CD4-positive, CD25-positive, alpha-beta regulatory T cell (primary cell): ENCODE measurements around the gene MBD5. TPM values are rescaled to one million over a fixed set of nuclear protein-coding genes. Genes with fewer than 3 reads are reported as not detected.

Experiments
- ATAC-seq, 2 donors: fragments of 150-1000 bp; cut with Tn5 transposase; one replicate each; pipeline ENCODE4 v1.10.0; 2021; ENCODE audit warnings: low read depth in 2 of 2, moderate number of reproducible peaks in 2 of 2, moderate library complexity in 1 of 2
- DNase-seq, 3 donors: peaks; one replicate each; pipeline versions ENCODE4 v3.0.0 to v3.0.0-alpha.2; 2012 to 2022; ENCODE audit warnings: mixed read lengths in 1 of 3
- H3K27ac ChIP-seq: one replicate; pipeline ENCODE4 v1.7.0; 2013; ENCODE audit warnings: mild to moderate bottlenecking, low read length; ENCODE audit not compliant: insufficient read depth, poor library complexity, severe bottlenecking
- H3K27me3 ChIP-seq: one replicate; pipeline ENCODE4 v1.7.0; 2013; ENCODE audit warnings: low read length; ENCODE audit not compliant: control insufficient read depth, insufficient read depth
- H3K36me3 ChIP-seq: one replicate; pipeline ENCODE4 v1.7.0; 2013; ENCODE audit warnings: mild to moderate bottlenecking, low read length, moderate library complexity; ENCODE audit not compliant: control insufficient read depth, insufficient read depth
- H3K4me1 ChIP-seq: 2 replicates; pipeline ENCODE4 v1.7.0; 2013; ENCODE audit warnings: mild to moderate bottlenecking, low read length; ENCODE audit not compliant: insufficient read depth, control insufficient read depth, poor library complexity, severe bottlenecking
- H3K4me3 ChIP-seq: one replicate; pipeline ENCODE4 v1.7.0; 2013; ENCODE audit warnings: low read depth, mild to moderate bottlenecking, low read length, moderate library complexity
- H3K9me3 ChIP-seq, 2 experiments: 1 replicate in 1 of 2; 2 replicates in 1 of 2; pipeline ENCODE4 v1.7.0; 2013; ENCODE audit warnings: low read length in 2 of 2, mild to moderate bottlenecking in 1 of 2, moderate library complexity in 1 of 2; ENCODE audit not compliant: control insufficient read depth in 2 of 2
- H3K27ac Mint-ChIP-seq, 3 donors: one replicate each; pipeline ENCODE4 v1.8.0; 2020 to 2022; ENCODE audit warnings: mild to moderate bottlenecking in 3 of 3, mixed read lengths in 3 of 3, moderate library complexity in 2 of 3
- H3K27me3 Mint-ChIP-seq: one replicate; pipeline ENCODE4 v1.8.0; 2022; ENCODE audit warnings: mild to moderate bottlenecking, mixed read lengths
- H3K36me3 Mint-ChIP-seq: one replicate; pipeline ENCODE4 v1.8.0; 2020; ENCODE audit warnings: mixed read lengths
- H3K4me1 Mint-ChIP-seq, 4 donors: one replicate each; pipeline ENCODE4 v1.8.0; 2020 to 2022; ENCODE audit warnings: mixed read lengths in 4 of 4, mild to moderate bottlenecking in 1 of 4
- H3K4me3 Mint-ChIP-seq, 4 donors: one replicate each; pipeline ENCODE4 v1.8.0; 2020 to 2022; ENCODE audit warnings: mild to moderate bottlenecking in 4 of 4, mixed read lengths in 4 of 4, moderate library complexity in 3 of 4
- H3K9me3 Mint-ChIP-seq, 7 donors: one replicate each; pipeline ENCODE4 v1.8.0; 2020 to 2022; ENCODE audit warnings: mixed read lengths in 7 of 7, mild to moderate bottlenecking in 3 of 7, moderate library complexity in 2 of 7
- polyA plus RNA-seq, 4 donors: library from polyadenylated mRNA; unstranded; fragments of 300-500 nt; fragmentation: Illumina TruSeq; gene quantifications; one replicate each; pipeline ENCODE4 v1.2.3, GENCODE V29; 2021
- total RNA-seq: library from RNA; stranded (reverse); gene quantifications from one replicate; pipeline ENCODE4 v1.2.3, GENCODE V29; 2022

The MBD5 gene
- total and polyA plus RNA-seq, 5 donors from 2014 or later: 11.7 to 62.6 (median 13.1) TPM

GRCh38 chr2:148122788-148123187 is 101.9 kb downstream of the MBD5 start:
- DNase-seq: no peak
- Mint-ChIP-seq H3K36me3 (peaks cover 15% of the 10 kb centered on the region), H3K27me3 (no peaks in the 10 kb centered on the region), H3K9me3 (peaks cover 0 to 8% (median 2%) of the 10 kb centered on the region in 7 donors), H3K27ac (peak overlapping the region in 1 of 3 donors; percentile 26), H3K4me3 (no peak overlapping the region), H3K4me1 (peaks cover 0 to 9% (median 2%) of the 10 kb centered on the region in 4 donors)
- H3K9me3 ChIP-seq: no peaks in the 10 kb centered on the region
- H3K27me3 ChIP-seq: no peaks in the 10 kb centered on the region
- H3K27ac ChIP-seq: no peak overlapping the region
- no peak for ATAC-seq
- no peak overlapping the region for H3K4me3 ChIP-seq
- no peaks in the 10 kb centered on the region for H3K36me3 ChIP-seq
- H3K4me1 ChIP-seq: no peaks in the 10 kb centered on the region

- Mint-ChIP-seq H3K9me3 (peaks cover 0 to 4% (median 0%) of the 10 kb centered on the region in 7 donors), H3K4me1 (peaks cover 0 to 9% (median 4%) of the 10 kb centered on the region in 4 donors), H3K27ac (no peak overlapping the region), H3K4me3 (no peak overlapping the region), H3K36me3 (peaks cover 12% of the 10 kb centered on the region), H3K27me3 (no peaks in the 10 kb centered on the region)
- H3K4me1 ChIP-seq: no peaks in the 10 kb centered on the region
- ATAC-seq (no peak), DNase-seq (no peak)
- H3K36me3 ChIP-seq: no peaks in the 10 kb centered on the region
- H3K27me3 ChIP-seq: no peaks in the 10 kb centered on the region
- H3K27ac ChIP-seq: no peak overlapping the region
- H3K4me3 ChIP-seq: no peak overlapping the region
- H3K9me3 ChIP-seq: no peaks in the 10 kb centered on the region
These were observed 103.4 kb downstream of the MBD5 start for GRCh38 chr2:148124271-148124670.

DNA sequence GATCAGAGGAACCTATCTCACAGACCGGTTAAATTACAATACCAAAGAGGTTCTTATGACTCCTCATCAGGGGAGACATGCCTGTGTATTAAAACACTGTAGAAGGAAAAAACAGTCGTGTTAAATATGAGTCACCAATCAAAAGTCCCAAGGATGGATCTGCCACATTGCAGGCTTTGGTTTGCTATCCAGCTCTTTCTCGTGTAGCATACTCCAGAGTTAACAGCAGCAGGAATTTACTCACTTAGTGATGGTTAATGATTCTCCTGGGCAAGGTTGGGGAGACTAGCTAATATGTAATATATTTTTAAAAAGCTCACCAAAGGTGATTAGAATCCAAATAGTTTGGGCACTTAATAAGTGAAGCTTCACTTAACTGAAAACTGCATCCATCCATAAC is 109.7 kb downstream of the MBD5 start:
- no peak for ATAC-seq
- DNase-seq: no peak
- Mint-ChIP-seq H3K36me3 (peaks cover 8% of the 10 kb centered on the region), H3K27me3 (no peaks in the 10 kb centered on the region), H3K9me3 (no peaks in the 10 kb centered on the region), H3K27ac (no peak overlapping the region), H3K4me3 (no peak overlapping the region), H3K4me1 (peaks cover 0 to 15% (median 0%) of the 10 kb centered on the region in 4 donors)
- no peak overlapping the region for H3K4me3 ChIP-seq
- H3K4me1 ChIP-seq: no peaks in the 10 kb centered on the region
- H3K27ac ChIP-seq: no peak overlapping the region
- H3K36me3 ChIP-seq: no peaks in the 10 kb centered on the region
- no peaks in the 10 kb centered on the region for H3K27me3 ChIP-seq
- no peaks in the 10 kb centered on the region for H3K9me3 ChIP-seq

- no peak overlapping the region for H3K4me3 Mint-ChIP-seq
- Histone ChIP-seq H3K9me3 (no peaks in the 10 kb centered on the region), H3K36me3 (no peaks in the 10 kb centered on the region), H3K4me3 (no peak overlapping the region), H3K4me1 (no peaks in the 10 kb centered on the region), H3K27me3 (no peaks in the 10 kb centered on the region), H3K27ac (no peak overlapping the region)
- no peaks in the 10 kb centered on the region for H3K27me3 Mint-ChIP-seq
- peaks cover 0 to 15% (median 1%) of the 10 kb centered on the region in 4 donors for H3K4me1 Mint-ChIP-seq
- H3K9me3 Mint-ChIP-seq: no peaks in the 10 kb centered on the region
- DNase-seq (no peak), ATAC-seq (no peak)
- no peak overlapping the region for H3K27ac Mint-ChIP-seq
- H3K36me3 Mint-ChIP-seq: peaks cover 10% of the 10 kb centered on the region
These were observed 111.5 kb downstream of the MBD5 start for GRCh38 chr2:148132412-148132811.

- Histone ChIP-seq H3K4me3 (no peak overlapping the region), H3K9me3 (no peaks in the 10 kb centered on the region), H3K4me1 (no peaks in the 10 kb centered on the region), H3K27me3 (no peaks in the 10 kb centered on the region), H3K27ac (no peak overlapping the region), H3K36me3 (no peaks in the 10 kb centered on the region)
- no peak overlapping the region for H3K27ac Mint-ChIP-seq
- peaks cover 10% of the 10 kb centered on the region for H3K36me3 Mint-ChIP-seq
- peaks cover 0 to 5% (median 0%) of the 10 kb centered on the region in 7 donors for H3K9me3 Mint-ChIP-seq
- no peak overlapping the region for H3K4me3 Mint-ChIP-seq
- no peaks in the 10 kb centered on the region for H3K27me3 Mint-ChIP-seq
- H3K4me1 Mint-ChIP-seq: peaks cover 0 to 10% (median 3%) of the 10 kb centered on the region in 4 donors
- no peak for ATAC-seq
- no peak for DNase-seq
These were observed 114.8 kb downstream of the MBD5 start for GRCh38 chr2:148135705-148136104.

- no peak overlapping the region for H3K27ac ChIP-seq
- H3K36me3 Mint-ChIP-seq: peaks cover 10% of the 10 kb centered on the region
- no peak overlapping the region for H3K4me3 Mint-ChIP-seq
- no peaks in the 10 kb centered on the region for H3K27me3 Mint-ChIP-seq
- H3K27me3 ChIP-seq: no peaks in the 10 kb centered on the region
- H3K9me3 Mint-ChIP-seq: peaks cover 0 to 5% (median 0%) of the 10 kb centered on the region in 7 donors
- peaks cover 0 to 5% (median 3%) of the 10 kb centered on the region in 4 donors for H3K4me1 Mint-ChIP-seq
- no peaks in the 10 kb centered on the region for H3K4me1 ChIP-seq
- H3K27ac Mint-ChIP-seq: no peak overlapping the region
- no peak for DNase-seq
- H3K36me3 ChIP-seq: no peaks in the 10 kb centered on the region
- no peak overlapping the region for H3K4me3 ChIP-seq
- no peak for ATAC-seq
- H3K9me3 ChIP-seq: no peaks in the 10 kb centered on the region
These were observed 115.5 kb downstream of the MBD5 start for GRCh38 chr2:148136441-148136840.

- Mint-ChIP-seq H3K4me1 (peaks cover 5 to 11% (median 7%) of the 10 kb centered on the region in 4 donors), H3K4me3 (no peak overlapping the region)
- ATAC-seq: no peak
These were observed 141.1 kb downstream of the MBD5 start for GRCh38 chr2:148161909-148162435.

GRCh38 chr2:148162871-148163270 is 142.0 kb downstream of the MBD5 start:
- ATAC-seq: no peak

More at GRCh38 chr2:148161909-148162435, 141.1 kb downstream of the MBD5 start:
- no peak for DNase-seq
- no peaks in the 10 kb centered on the region for H3K27me3 Mint-ChIP-seq
- Histone ChIP-seq H3K27me3 (no peaks in the 10 kb centered on the region), H3K9me3 (no peaks in the 10 kb centered on the region), H3K27ac (no peak overlapping the region), H3K4me1 (no peaks in the 10 kb centered on the region), H3K4me3 (no peak overlapping the region), H3K36me3 (peaks cover 2% of the 10 kb centered on the region)
- H3K36me3 Mint-ChIP-seq: peaks cover 8% of the 10 kb centered on the region
- peak overlapping the region in 1 of 3 donors; percentile 50 for H3K27ac Mint-ChIP-seq
- H3K9me3 Mint-ChIP-seq: no peaks in the 10 kb centered on the region

More at GRCh38 chr2:148162871-148163270, 142.0 kb downstream of the MBD5 start:
- Mint-ChIP-seq H3K9me3 (no peaks in the 10 kb centered on the region), H3K36me3 (peaks cover 11% of the 10 kb centered on the region), H3K4me3 (no peak overlapping the region), H3K27ac (no peak overlapping the region), H3K27me3 (no peaks in the 10 kb centered on the region), H3K4me1 (peaks cover 4 to 15% (median 8%) of the 10 kb centered on the region in 4 donors)
- no peak overlapping the region for H3K27ac ChIP-seq
- no peak overlapping the region for H3K4me3 ChIP-seq
- peaks cover 2% of the 10 kb centered on the region for H3K36me3 ChIP-seq
- no peaks in the 10 kb centered on the region for H3K27me3 ChIP-seq
- DNase-seq: no peak
- H3K4me1 ChIP-seq: no peaks in the 10 kb centered on the region
- H3K9me3 ChIP-seq: no peaks in the 10 kb centered on the region
